Frontal cortex (tissue), 4 donors: ENCODE results near the gene GOLM1. TPM values are rescaled to one million over a fixed set of nuclear protein-coding genes. Genes with fewer than 3 reads are reported as not detected.
"Not testable (repeated sequence)": the region's sequence is repeated elsewhere in the genome, so short reads cannot be mapped to it uniquely, and the experiment has no call there.

Source experiments
- DNase-seq, 2 donors: peaks; one replicate each; pipeline ENCODE4 v3.0.0; 2012; ENCODE audit warnings: low spot score in 2 of 2
- FAIRE-seq: peaks from 2 replicates; lab custom pipeline; 2012; peaks lifted over from hg19 to GRCh38; lab: Jason Lieb, UNC
- total RNA-seq: library from RNA; depleted of rRNA; stranded (reverse); fragments of >200 nt; gene quantifications from one replicate; pipeline ENCODE4 v1.2.3, GENCODE V29; 2014
- donor health status: control.
- donor health status: control.
- donor health status: control.

Gene GOLM1
- total RNA-seq, 1 donor from 2014 or later, result 88.9 TPM

GRCh38 chr9:86048018-86048742 is 51.2 kb downstream of the GOLM1 start:
- FAIRE-seq, DNase-seq: not testable (repeated sequence)

GRCh38 chr9:86047361-86047760 is 52.0 kb downstream of the GOLM1 start:
- FAIRE-seq (no peak), DNase-seq (no peak)

GRCh38 chr9:86046930-86047341 is 52.4 kb downstream of the GOLM1 start:
- FAIRE-seq (no peak), DNase-seq (peak in 1 of 2 donors; percentile 11)

GRCh38 chr9:86046071-86046636 is 53.2 kb downstream of the GOLM1 start:
- no peak for DNase-seq
- no peak for FAIRE-seq

GRCh38 chr9:86045654-86046053 is 53.7 kb downstream of the GOLM1 start:
- FAIRE-seq (no peak), DNase-seq (no peak)

GRCh38 chr9:86043999-86044398 is 55.4 kb downstream of the GOLM1 start:
- no peak for FAIRE-seq

GRCh38 chr9:86043586-86043985 is 55.8 kb downstream of the GOLM1 start:
- DNase-seq (no peak), FAIRE-seq (no peak)

More at GRCh38 chr9:86043999-86044398, 55.4 kb downstream of the GOLM1 start:
- no peak for DNase-seq

- DNase-seq (no peak), FAIRE-seq (no peak)
Measured at GRCh38 chr9:86042199-86042978, 57.0 kb downstream of the GOLM1 start.

GRCh38 chr9:86041311-86041741 is 58.0 kb downstream of the GOLM1 start:
- DNase-seq, result no peak
- FAIRE-seq, result no peak

- FAIRE-seq, result no peak
- DNase-seq, result no peak
Measured at GRCh38 chr9:86040861-86041155, 58.5 kb downstream of the GOLM1 start.

- no peak for DNase-seq
- FAIRE-seq, result no peak
Measured at GRCh38 chr9:86039991-86040860, 59.1 kb downstream of the GOLM1 start.

- FAIRE-seq (no peak), DNase-seq (no peak)
Measured at GRCh38 chr9:86036555-86036954, 62.8 kb downstream of the GOLM1 start.

GRCh38 chr9:86035827-86036440 is 63.4 kb downstream of the GOLM1 start:
- FAIRE-seq (no peak), DNase-seq (no peak)

GRCh38 chr9:86034863-86035734 is 64.3 kb downstream of the GOLM1 start:
- FAIRE-seq, result no peak
- no peak for DNase-seq

- no peak for DNase-seq
- FAIRE-seq, result no peak
Measured at GRCh38 chr9:86027767-86028166, 71.6 kb downstream of the GOLM1 start.

- FAIRE-seq (no peak), DNase-seq (no peak)
Measured at GRCh38 chr9:86022687-86023266, 76.6 kb downstream of the GOLM1 start.

GRCh38 chr9:86021166-86021565 is 78.2 kb downstream of the GOLM1 start:
- DNase-seq, result no peak
- FAIRE-seq, result no peak

- no peak for FAIRE-seq
- DNase-seq, result no peak
Measured at GRCh38 chr9:86020731-86021130, 78.6 kb downstream of the GOLM1 start.
